Measurements from ENCODE around the gene ACYP2.
"Not testable (repeated sequence)": the region's sequence is repeated elsewhere in the genome, so short reads cannot be mapped to it uniquely, and the experiment has no call there.

Gene ACYP2

GRCh38 chr2:54099829-54100585 is 15.4 kb upstream of the ACYP2 start:
- DNase-seq, result no peak

- no peak for DNase-seq
Observed at GRCh38 chr2:54100772-54101171, 14.6 kb upstream of the ACYP2 start.

GRCh38 chr2:54103454-54104314 is 11.7 kb upstream of the ACYP2 start:
- DNase-seq, result peak; percentile 7

GRCh38 chr2:54106631-54107454 is 8.6 kb upstream of the ACYP2 start:
- peak; percentile 32 for DNase-seq

- no peak for DNase-seq
Observed at GRCh38 chr2:54107455-54107764, 8.0 kb upstream of the ACYP2 start.

GRCh38 chr2:54107903-54108615 is 7.4 kb upstream of the ACYP2 start:
- DNase-seq, result no peak

- no peak for DNase-seq
Observed at GRCh38 chr2:54109848-54110247, 5.6 kb upstream of the ACYP2 start.

GRCh38 chr2:54114479-54114878 is 936 bp upstream of the ACYP2 start:
- not testable (repeated sequence) for DNase-seq

GRCh38 chr2:54114936-54115283 is 505 bp upstream of the ACYP2 start:
- no peak for DNase-seq

- not testable (repeated sequence) for DNase-seq
Observed at GRCh38 chr2:54116598-54116997, 1.2 kb downstream of the ACYP2 start.

GRCh38 chr2:54120950-54121349 is 5.5 kb downstream of the ACYP2 start:
- DNase-seq, result no peak

GRCh38 chr2:54122171-54122935 is 6.9 kb downstream of the ACYP2 start:
- no peak for DNase-seq

GRCh38 chr2:54122939-54123338 is 7.5 kb downstream of the ACYP2 start:
- no peak for DNase-seq

GRCh38 chr2:54127174-54127573 is 11.8 kb downstream of the ACYP2 start:
- DNase-seq, result not testable (repeated sequence)

- DNase-seq, result no peak
Observed at GRCh38 chr2:54133056-54133455, 17.6 kb downstream of the ACYP2 start.

GRCh38 chr2:54139210-54139609 is 23.8 kb downstream of the ACYP2 start:
- DNase-seq, result no peak

GRCh38 chr2:54143780-54144179 is 28.4 kb downstream of the ACYP2 start:
- no peak for DNase-seq

GRCh38 chr2:54148391-54148790 is 33.0 kb downstream of the ACYP2 start:
- no peak for DNase-seq

GRCh38 chr2:54149638-54150441 is 34.4 kb downstream of the ACYP2 start:
- DNase-seq, result no peak

GRCh38 chr2:54158311-54158710 is 42.9 kb downstream of the ACYP2 start:
- no peak for DNase-seq
